Erythroblast (primary cell): Measurements from ENCODE around the gene ETS2.
"Not testable (repeated sequence)": the region's sequence is repeated elsewhere in the genome, so short reads cannot be mapped to it uniquely, and the experiment has no call there.

Source experiments
- DNase-seq, 2 experiments: peaks; one replicate each; lab custom pipeline; 2025; lab: John Stamatoyannopoulos, UW
- GATA1 ChIP-seq: IDR thresholded peaks from 2 replicates; pipeline ENCODE4 v1.6.1; 2011; ENCODE audit warnings: low read depth, mild to moderate bottlenecking, control low read depth, low read length, moderate library complexity
- POLR2A ChIP-seq: IDR thresholded peaks from 2 replicates; pipeline ENCODE4 v1.6.1; 2011; ENCODE audit warnings: mild to moderate bottlenecking, low read length

Gene ETS2

DNA sequence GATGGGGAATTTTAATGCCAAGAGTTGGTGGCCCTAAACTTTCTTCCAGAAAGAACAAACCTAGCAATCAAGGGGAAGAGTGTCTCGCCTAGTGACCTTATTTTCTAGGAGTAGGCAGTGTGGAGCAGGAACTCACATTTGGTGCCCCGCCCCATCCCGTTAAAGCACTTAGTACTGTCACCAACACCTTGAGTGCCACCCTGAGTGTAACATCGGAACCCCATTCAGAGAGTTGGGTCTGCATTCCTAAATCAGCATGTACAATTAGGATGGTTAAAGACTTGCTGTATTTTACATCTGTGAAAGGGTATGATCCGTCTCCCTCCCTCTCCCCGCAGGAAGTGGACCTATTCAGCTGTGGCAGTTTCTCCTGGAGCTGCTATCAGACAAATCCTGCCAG lies 15.5 kb downstream of the ETS2 start:
- no peak for TF ChIP-seq POLR2A
- no peak for TF ChIP-seq GATA1
- no peak for DNase-seq

DNA sequence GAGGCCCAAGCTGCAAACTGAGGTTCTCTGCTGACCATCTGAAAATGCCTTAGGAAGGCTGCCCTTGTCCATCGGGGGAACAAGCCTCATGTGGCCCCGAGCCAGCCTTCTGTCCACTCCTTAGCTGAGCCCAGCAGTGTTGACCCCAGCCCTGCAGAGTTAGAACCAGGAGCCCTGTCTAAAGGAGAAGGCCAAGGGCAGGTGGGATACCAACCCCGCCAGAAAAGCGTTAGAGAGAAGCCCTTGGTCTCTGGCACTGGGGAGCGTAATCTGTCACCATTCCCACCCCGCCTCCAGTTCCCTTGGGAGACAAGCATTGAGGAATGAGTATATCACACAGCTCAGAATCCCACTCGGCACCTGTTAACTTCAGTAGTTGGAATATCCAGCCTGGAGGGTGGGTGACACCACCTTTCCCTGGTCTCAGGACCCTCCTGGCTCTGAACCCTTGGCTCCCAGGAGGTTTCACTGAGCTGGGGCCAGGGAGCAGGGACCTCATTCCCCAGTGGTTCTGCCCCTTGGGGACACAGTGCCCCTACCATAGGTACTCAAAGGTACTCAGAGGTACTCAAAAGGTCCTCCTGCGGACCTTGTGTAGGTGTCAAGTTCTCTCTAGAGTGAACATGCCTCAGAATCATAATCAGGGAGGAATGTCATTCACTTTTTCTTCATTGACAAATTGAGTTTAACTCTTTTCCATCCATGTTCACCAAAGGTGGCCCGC lies 16.4 kb downstream of the ETS2 start:
- DNase-seq, result no peak
- TF ChIP-seq GATA1, result no peak
- TF ChIP-seq POLR2A, result no peak

DNA sequence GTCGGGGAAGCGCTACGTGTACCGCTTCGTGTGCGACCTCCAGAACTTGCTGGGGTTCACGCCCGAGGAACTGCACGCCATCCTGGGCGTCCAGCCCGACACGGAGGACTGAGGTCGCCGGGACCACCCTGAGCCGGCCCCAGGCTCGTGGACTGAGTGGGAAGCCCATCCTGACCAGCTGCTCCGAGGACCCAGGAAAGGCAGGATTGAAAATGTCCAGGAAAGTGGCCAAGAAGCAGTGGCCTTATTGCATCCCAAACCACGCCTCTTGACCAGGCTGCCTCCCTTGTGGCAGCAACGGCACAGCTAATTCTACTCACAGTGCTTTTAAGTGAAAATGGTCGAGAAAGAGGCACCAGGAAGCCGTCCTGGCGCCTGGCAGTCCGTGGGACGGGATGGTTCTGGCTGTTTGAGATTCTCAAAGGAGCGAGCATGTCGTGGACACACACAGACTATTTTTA lies 17.1 kb downstream of the ETS2 start:
- TF ChIP-seq GATA1 (no peak), POLR2A (no peak)
- no peak for DNase-seq

DNA sequence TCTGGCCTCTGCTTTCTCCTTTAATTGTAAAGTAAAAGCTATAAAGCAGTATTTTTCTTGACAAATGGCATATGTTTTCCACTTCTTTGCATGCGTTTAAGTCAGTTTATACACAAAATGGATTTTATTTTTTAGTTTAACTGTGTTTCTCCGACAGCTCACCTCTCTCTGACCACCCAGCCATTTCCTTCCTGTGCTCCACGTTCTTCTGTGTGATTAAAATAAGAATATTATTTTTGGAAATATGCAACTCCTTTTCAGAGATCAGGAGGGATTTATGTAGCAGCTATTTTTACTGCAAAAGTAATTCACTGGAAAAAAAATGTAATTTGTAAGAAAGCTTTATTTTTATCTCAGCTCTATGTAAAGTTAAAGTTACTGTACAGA lies 18.0 kb downstream of the ETS2 start:
- no peak for DNase-seq
- no peak for TF ChIP-seq GATA1

DNA sequence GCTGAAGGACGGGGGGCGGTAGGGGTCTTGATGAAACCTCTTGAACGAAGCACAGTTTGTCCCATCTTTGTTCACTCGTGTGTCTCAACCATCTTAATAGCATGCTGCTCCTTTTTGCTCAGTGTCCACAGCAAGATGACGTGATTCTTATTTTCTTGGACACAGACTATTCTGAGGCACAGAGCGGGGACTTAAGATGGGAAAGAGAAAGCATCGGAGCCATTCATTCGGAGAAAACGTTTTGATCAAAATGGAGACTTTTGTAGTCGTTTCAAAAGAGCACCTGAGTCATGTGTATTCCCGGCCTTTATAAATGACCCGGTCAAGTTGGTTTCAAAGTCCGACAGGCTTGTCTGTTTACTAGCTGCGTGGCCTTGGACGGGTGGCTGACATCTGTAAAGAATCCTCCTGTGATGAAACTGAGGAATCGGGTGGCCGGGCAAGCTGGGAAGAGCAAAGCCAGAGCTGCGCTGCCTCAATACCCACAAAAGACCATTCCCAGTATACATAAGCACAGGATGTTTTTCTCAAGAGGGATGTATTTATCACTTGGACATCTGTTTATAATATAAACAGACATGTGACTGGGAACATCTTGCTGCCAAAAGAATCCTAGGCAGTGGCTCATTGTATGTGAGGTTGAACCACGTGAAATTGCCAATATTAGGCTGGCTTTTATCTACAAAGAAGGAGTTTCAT lies 18.5 kb downstream of the ETS2 start:
- TF ChIP-seq POLR2A (no peak), GATA1 (no peak)
- no peak for DNase-seq

DNA sequence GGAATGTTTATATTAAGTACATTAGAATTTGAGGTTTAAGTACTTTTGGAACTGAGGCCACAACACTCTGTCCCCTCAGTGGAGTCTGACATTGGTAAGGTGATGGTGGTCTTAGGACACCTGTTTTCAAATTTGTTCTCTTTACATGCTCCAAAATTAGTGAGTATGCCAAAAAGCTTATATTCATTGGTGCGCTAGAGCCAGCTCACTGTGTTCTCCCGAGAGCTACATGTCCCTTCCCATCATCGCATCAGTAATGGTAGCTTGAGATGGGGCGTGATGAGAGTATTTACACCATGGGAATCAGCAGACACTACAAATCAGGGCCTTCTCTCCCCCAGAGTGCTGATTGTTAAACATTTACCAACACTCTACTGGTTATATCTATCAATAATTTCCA lies 19.5 kb downstream of the ETS2 start:
- TF ChIP-seq POLR2A (no peak), GATA1 (no peak)

DNA sequence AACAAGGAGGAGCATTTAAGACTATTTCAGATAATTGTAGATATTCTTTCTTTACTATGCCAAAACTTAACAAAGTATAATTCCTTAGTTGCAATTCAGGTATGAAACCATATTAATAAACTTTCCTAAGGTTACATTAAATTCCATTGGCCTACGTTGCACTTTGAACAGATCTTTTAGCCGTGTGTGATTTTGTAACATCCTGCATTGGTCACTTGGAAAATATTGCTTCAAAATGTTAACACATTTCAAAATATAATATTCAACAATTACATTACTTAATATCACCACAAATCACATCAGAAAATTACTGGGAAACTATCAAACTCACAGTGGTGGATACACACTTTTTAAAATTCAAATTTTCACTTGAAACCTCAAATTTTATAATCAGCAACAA lies 20.2 kb downstream of the ETS2 start:
- no peak for DNase-seq
- TF ChIP-seq GATA1 (no peak), POLR2A (no peak)

More for the DNA sequence above, 19.5 kb downstream of the ETS2 start:
- DNase-seq, result no peak

DNA sequence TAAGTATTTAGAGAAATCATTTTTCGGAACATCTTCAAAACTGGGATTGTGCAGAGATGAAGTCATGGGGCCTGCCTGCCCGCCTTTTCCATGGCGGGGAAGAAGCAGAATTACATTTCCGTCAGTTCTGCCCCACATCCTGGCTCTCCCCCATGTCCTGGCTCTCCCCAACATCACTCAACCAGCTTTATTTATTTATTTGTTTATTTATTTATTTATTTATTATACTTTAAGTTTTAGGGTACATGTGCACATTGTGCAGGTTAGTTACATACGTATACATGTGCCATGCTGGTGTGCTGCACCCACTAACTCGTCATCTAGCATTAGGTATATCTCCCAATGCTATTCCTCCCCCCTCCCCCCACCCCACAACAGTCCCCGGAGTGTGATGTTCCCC lies 22.4 kb downstream of the ETS2 start:
- DNase-seq, result not testable (repeated sequence)

DNA sequence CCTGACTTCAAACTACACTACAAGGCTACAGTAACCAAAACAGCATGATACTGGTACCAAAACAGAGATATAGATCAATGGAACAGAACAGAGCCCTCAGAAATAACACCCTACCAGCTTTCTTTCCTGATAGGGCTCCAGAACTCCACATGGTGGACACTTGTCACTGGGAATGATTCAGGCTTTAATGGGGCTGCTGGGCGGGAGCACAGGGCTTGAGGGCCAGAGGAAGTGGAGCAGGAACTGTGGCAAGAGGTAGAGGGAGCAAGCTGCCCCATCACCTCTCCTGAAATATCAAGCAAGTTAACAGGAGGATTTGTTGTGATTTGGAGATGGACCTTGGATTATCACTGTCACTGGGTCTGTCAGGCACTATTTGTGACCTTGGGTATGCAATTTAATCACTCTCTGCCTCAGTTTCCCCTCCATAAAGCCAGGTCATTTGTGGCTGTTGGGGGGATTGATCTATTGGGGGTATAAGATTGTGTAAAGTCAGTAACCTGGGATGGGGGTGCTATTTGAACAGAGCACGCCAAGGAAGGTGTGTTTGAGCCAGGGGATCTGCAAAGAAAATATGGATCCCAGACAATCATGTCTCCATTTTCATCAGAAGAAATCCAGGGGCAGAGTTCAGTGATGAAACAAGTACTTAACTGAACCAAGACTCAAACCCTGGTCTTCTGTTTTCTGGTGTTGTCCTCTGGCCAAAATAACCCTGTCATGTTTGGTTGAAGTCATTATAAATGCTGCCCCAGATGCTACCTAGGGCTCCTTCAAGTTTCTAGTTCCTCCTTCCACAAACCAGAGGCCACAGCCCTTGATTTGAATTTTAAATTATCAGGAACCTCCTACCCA lies 25.2 kb downstream of the ETS2 start:
- no peak for DNase-seq
- TF ChIP-seq POLR2A, result no peak
- TF ChIP-seq GATA1, result no peak

DNA sequence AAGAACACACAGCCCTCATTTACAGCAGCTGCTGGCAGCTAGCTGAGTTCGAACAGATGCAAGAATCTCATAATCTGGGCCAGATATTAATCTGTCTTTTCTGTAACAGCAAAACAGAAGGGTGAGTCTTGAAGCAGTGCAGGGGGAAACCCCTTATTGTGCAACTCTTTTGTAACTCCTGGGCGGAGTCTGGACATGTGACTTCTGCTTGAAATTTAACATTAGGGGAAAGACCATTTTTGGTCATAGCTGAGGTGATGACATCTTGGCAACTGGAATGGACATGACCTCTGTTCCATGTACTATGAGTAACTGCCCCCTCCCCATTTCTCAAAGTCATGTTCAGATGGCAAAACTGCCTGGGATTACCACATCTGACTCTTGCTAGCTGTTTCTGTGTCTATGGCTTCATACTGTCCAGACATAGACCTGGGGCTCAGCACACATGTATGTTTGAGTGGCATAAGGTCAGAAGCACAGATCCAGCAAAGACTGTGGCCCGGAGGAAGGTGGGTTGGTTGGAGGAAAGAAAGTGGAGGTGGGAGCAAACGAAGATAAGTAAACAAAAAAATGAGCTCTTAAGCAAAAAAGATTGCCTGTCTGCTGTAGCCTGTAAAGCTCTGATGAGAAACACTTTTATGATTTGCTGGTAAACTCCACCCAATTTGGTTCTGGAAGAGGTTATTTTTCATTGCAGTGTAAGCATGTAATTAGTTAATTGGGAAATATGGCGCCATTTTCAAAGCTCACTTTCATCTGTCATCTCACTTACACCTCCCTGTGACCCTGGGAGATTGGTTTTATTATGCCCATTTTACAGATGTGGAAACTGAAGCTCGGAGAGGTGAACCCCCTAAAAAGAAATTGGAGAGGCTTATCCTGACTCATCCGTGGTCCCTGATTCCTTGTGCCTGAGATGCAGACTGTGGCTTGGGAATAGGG lies 26.1 kb downstream of the ETS2 start:
- DNase-seq, result peak; percentile 73 to 77
- TF ChIP-seq GATA1 (no peak), POLR2A (no peak)

DNA sequence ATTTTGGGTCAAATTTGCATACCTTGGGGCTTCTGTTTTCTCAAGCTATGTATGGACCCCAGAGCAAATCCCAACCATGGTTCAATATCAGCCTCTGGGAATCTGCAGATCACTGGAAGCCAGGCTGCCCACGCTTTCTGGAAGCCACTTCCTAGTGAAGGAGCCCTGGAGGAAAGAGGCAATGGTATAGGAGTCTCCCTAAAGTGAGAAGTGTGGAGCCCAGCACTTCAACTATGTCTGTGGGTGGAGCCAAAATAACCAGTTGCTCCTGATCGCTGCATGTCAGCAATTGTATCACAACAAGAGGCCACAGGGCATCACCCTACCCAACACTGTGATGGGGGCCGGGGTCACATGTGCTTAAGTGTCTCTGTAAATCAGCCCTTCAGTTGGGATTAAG lies 26.9 kb downstream of the ETS2 start:
- no peak for DNase-seq
- TF ChIP-seq GATA1, result no peak
- TF ChIP-seq POLR2A, result no peak

DNA sequence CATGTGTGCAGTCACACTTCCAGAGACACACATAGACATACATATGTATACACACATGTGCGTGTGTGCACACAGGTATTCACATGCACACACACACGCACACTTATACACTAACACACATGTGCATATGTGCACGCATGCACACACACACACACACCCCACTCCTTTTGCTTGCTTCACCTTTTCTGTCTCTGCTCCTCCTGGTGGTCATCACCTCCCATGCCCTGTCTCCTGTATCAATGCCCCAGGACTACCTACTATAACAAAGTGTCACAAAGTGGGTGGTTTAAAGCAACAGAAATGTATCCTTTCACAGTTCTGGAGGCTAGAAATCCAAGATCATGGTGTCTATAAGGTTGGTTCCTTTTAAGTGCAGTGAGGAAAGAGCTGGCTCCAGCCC lies 27.4 kb downstream of the ETS2 start:
- no peak for DNase-seq
- TF ChIP-seq POLR2A (no peak), GATA1 (no peak)

DNA sequence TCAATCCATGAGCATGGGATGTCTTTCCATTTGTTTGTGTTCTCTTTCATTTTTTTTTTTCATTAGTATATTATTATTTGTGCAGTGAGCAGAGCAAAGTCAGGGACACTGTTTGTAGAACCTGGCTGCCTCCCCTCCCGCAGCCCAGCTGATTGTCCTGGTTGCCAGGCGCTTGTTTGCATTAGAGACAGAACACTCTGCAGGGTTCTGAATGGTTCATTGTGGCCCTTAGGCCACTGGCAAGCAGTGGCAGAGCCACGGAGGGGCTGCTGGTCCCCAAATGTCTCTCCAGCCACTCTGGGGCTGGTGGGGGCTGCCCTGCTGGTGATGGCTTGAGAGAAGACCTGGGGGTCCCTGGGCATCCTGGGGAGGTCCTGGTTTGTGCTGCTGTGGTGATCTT lies 29.0 kb downstream of the ETS2 start:
- no peak for DNase-seq
- no peak for TF ChIP-seq GATA1
- TF ChIP-seq POLR2A, result no peak
